ENCODE results near the gene EBP.

Gene EBP

DNA sequence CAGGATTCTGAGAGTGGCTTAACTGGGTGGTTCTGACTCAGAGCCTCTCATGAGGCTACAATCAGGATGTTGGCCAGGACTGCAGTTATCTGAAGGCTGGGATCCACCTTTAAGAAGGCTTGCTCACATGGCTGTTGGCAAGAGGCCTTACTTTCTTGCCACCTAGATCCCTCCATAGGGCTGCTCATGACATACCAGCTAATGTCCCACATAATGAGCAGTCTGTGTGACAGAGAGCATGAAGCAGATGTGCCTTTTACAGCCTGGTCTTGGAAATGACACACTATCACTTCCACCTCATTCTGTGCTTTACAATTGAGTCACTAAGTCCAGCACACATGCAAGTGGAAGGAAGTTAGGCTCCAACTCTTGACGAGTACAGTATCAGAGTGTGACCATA, 48.4 kb downstream of the EBP start:
- no peak overlapping the region for H3K4me3 ChIP-seq (ENCODE audit: low read depth, low read length)
- TF ChIP-seq, protein P1, sequence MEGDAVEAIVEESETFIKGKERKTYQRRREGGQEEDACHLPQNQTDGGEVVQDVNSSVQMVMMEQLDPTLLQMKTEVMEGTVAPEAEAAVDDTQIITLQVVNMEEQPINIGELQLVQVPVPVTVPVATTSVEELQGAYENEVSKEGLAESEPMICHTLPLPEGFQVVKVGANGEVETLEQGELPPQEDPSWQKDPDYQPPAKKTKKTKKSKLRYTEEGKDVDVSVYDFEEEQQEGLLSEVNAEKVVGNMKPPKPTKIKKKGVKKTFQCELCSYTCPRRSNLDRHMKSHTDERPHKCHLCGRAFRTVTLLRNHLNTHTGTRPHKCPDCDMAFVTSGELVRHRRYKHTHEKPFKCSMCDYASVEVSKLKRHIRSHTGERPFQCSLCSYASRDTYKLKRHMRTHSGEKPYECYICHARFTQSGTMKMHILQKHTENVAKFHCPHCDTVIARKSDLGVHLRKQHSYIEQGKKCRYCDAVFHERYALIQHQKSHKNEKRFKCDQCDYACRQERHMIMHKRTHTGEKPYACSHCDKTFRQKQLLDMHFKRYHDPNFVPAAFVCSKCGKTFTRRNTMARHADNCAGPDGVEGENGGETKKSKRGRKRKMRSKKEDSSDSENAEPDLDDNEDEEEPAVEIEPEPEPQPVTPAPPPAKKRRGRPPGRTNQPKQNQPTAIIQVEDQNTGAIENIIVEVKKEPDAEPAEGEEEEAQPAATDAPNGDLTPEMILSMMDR (IDR thresholded peaks at IDR 0.05; ENCODE audit: low read depth, low read length, missing control alignments) = no peak
- in situ Hi-C loops (cut with HindIII; ENCODE audit: low pct_ligation_motif_present, low sequenced_read_pairs) = no loop called here
- peak; percentile 31 for DNase-seq
- no peaks in the 10 kb centered on the region for H3K27me3 ChIP-seq (replicated peaks)
- peaks cover 1% of the 10 kb centered on the region for H3K36me3 ChIP-seq (replicated peaks)
- H3K27ac ChIP-seq = no peak overlapping the region

DNA sequence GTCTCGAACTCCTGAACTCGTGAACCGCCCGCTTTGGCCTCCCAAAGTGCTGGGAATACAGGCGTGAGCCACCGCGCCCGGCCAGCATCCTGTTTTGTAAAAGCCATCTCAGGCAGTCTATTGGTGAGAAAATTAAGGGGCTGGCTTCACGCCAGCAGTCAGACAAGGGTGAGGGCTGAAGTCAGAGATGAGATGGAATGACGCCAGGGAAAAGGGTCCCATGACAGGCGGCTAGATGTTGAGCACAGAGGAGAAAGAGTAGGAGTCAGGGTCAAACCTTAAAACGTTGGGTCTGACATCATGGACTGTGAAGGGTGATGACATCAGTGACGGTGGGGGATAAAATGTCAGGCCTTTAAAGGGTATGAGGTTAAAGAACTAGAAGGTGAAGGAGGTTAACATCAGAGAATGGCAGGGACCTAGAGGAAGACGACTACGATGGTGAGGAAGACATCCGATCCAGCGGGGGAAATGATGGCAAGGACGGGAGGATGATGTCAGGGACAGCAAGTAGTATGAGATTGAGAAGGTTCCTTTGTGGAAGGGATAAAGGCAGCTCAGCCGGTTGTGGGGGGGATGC, 52.2 kb downstream of the EBP start:
- DNase-seq = peak; percentile 22
- TF ChIP-seq, protein P1 (IDR thresholded peaks at IDR 0.05; ENCODE audit: low read depth, low read length, missing control alignments) = no peak
- peaks cover 34% of the 10 kb centered on the region for H3K36me3 ChIP-seq (replicated peaks)
- no peaks in the 10 kb centered on the region for H3K27me3 ChIP-seq (replicated peaks)
- in situ Hi-C loops (cut with HindIII; ENCODE audit: low pct_ligation_motif_present, low sequenced_read_pairs) = no loop called here
- H3K4me3 ChIP-seq (ENCODE audit: low read depth, low read length) = peak overlapping the region; percentile 80
- peak overlapping the region; percentile 99 for H3K27ac ChIP-seq

DNA sequence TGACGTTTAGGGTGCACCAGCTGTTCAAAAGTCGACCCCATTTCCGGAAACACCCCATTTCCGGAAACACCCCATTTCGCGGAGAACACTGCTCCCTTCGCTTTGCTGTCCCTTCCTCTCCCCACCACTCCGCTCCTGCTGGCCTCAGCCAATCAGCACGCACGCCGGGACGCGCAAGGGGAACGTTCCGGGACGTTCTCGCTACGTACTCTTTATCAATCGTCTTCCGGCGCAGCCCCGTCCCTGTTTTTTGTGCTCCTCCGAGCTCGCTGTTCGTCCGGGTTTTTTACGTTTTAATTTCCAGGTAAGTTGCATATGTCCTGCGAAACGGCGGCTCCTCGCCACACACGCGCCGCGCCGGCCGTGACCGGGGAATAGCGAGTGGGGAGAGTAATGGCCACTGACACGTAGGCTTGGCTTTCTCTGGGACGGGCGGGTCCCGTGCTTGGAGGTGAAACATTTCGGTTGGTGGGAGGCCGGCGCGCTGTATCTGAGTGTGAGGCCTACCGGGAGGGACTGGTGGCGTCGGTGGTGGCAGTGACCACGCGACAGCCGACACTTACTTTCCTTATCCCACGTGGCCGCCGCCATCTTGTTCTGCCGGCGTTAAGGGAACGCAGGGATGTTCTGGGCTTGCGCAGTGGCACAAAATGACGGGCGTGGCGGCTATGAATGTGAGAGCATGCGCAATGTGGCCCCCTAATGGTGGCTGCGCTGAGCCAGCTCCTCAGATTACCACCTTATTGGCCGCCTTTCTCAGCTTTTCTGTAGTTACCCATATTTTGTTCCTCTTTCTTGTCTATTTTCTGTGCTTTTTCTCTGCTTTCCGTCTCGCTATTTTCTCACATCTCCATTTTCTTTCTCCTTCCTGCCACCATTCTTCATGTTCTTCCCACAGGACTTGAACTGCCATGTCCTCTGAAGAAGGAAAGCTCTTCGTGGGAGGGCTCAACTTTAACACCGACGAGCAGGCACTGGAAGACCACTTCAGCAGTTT, 53.0 kb downstream of the EBP start, which contains the start of gene RBM3:
Gene RBM3, plus strand, starts transcription at position 215 of the 997 bp plus-strand sequence. Its CDS starts 697 bp downstream, at position 912.
- no peaks in the 10 kb centered on the region for H3K27me3 ChIP-seq (replicated peaks)

DNA sequence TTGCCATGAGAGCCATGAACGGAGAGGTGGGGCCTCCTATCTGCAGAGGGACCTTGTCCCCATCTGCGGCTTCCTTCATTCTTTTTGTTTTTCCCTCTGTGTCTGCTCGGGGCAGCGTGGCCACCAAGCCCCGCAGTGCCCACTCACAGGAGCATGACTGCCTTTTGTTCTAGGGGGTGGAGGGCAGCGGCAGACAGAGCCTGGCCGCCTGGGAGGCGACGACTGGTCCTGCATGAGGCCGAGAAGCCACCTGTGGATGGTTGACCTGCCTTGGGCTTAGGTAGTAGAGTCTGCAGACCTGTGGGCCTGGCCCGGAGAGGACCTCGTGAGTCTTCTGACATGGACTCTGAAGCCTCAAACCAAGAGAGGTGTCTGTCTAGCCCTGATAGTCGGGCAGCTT, 54.0 kb downstream of the EBP start:
- Histone ChIP-seq H3K4me3 (ENCODE audit: low read depth, low read length) (peak overlapping the region; percentile 80), H3K27ac (peak overlapping the region; percentile 99), H3K36me3 (replicated peaks) (peaks cover 45% of the 10 kb centered on the region), H3K27me3 (replicated peaks) (no peaks in the 10 kb centered on the region)
- no peak for DNase-seq
- TF ChIP-seq, protein P1 (IDR thresholded peaks at IDR 0.05; ENCODE audit: low read depth, low read length, missing control alignments) = no peak
- in situ Hi-C loops (cut with HindIII; ENCODE audit: low pct_ligation_motif_present, low sequenced_read_pairs) = no loop called here

More for the DNA sequence above, 53.0 kb downstream of the EBP start, which contains the start of gene RBM3:
- Histone ChIP-seq H3K27ac (peak within 1 kb of the TSS; percentile 99), H3K36me3 (replicated peaks) (peaks cover 40% of the 10 kb centered on the region), H3K4me3 (ENCODE audit: low read depth, low read length) (peak within 1 kb of the TSS; percentile 80)
- TF ChIP-seq, protein P1 (IDR thresholded peaks at IDR 0.05; ENCODE audit: low read depth, low read length, missing control alignments) = peak; percentile 53
- in situ Hi-C loops (cut with HindIII; ENCODE audit: low pct_ligation_motif_present, low sequenced_read_pairs) = no loop called here
- DNase-seq = peak; percentile 91

DNA sequence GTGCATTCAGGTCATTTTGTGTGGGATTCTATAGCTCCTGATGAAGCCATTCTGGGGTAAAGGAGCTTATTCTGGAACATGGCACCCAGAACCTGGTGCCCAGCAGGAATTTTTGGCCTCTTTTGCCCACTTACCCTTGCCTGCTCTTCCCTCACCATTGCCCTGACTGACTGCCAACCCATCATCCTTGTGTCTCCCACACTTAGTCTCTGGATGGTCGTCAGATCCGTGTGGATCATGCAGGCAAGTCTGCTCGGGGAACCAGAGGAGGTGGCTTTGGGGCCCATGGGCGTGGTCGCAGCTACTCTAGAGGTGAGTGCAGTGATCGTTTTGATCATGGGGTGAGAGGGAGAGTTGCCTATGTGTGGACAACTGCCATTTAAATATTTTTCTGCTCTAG, 54.5 kb downstream of the EBP start:
- Histone ChIP-seq H3K36me3 (replicated peaks) (peaks cover 45% of the 10 kb centered on the region), H3K4me3 (ENCODE audit: low read depth, low read length) (peak overlapping the region; percentile 80), H3K27me3 (replicated peaks) (no peaks in the 10 kb centered on the region), H3K27ac (no peak overlapping the region)
- TF ChIP-seq, protein P1 (IDR thresholded peaks at IDR 0.05; ENCODE audit: low read depth, low read length, missing control alignments) = no peak
- no peak for DNase-seq
- in situ Hi-C loops (cut with HindIII; ENCODE audit: low pct_ligation_motif_present, low sequenced_read_pairs) = no loop called here
